H1 (cell line): ENCODE measurements around the gene ZNF74.

Source experiments
- CTCF ChIP-seq, 3 experiments: IDR thresholded peaks; 1 replicate in 2 of 3; 2 replicates in 1 of 3; pipeline versions ENCODE4 v1.5.1 to v1.6.1; 2011; ENCODE audit warnings: low read length in 3 of 3, mild to moderate bottlenecking in 3 of 3, inconsistent platforms in 2 of 3, low read depth in 1 of 3, moderate library complexity in 1 of 3; ENCODE audit not compliant: insufficient read depth in 1 of 3; ENCODE audit errors: control extremely low read depth in 1 of 3
- EP300 ChIP-seq, 2 experiments: IDR thresholded peaks; 1 replicate in 1 of 2; 2 replicates in 1 of 2; pipeline ENCODE4 v1.6.1; 2011 to 2012; ENCODE audit warnings: low read depth in 2 of 2, low read length in 2 of 2, mild to moderate bottlenecking in 2 of 2, borderline replicate concordance in 1 of 2, inconsistent platforms in 1 of 2, moderate library complexity in 1 of 2
- EZH2 ChIP-seq: fragments of 200-600 bp; sonication (generic); IDR thresholded peaks from 2 replicates; pipeline ENCODE4 v1.7.1; 2012; ENCODE audit warnings: low read depth, mild to moderate bottlenecking, moderate library complexity, low read length, inconsistent platforms; ENCODE audit not compliant: severe bottlenecking
- HDAC6 ChIP-seq: IDR thresholded peaks from one replicate; pipeline ENCODE4 v1.7.1; 2012; ENCODE audit warnings: low read depth, mild to moderate bottlenecking, inconsistent platforms, low read length, moderate library complexity
- JUND ChIP-seq: IDR thresholded peaks from 2 replicates; pipeline ENCODE4 v1.6.1; 2011; ENCODE audit warnings: mild to moderate bottlenecking, improper control_type of control experiment, low read length
- MAX ChIP-seq: IDR thresholded peaks from 2 replicates; pipeline ENCODE4 v1.6.1; 2012; ENCODE audit warnings: inconsistent platforms
- POLR2A ChIP-seq, 2 experiments: IDR thresholded peaks; 1 replicate in 1 of 2; 2 replicates in 1 of 2; pipeline ENCODE4 v1.6.1; 2011; ENCODE audit warnings: low read depth in 2 of 2, low read length in 2 of 2, mild to moderate bottlenecking in 2 of 2; ENCODE audit errors: control extremely low read depth in 1 of 2
- POLR2AphosphoS5 ChIP-seq: IDR thresholded peaks from 2 replicates; pipeline ENCODE4 v1.6.1; 2011; ENCODE audit warnings: low read depth, low read length
- RFX5 ChIP-seq: IDR thresholded peaks from 2 replicates; pipeline ENCODE4 v1.6.1; 2011; ENCODE audit warnings: low read depth, low read length, improper control_type of control experiment, borderline replicate concordance
- RNF2 ChIP-seq: fragments of 200-900, 300-1000 bp; sonication (generic); IDR thresholded peaks from 2 replicates; pipeline ENCODE4 v1.7.1; 2016; ENCODE audit warnings: borderline replicate concordance, low read depth, mild to moderate bottlenecking, antibody characterized with exemption, low read length; ENCODE audit not compliant: poor library complexity, severe bottlenecking; ENCODE audit errors: missing control alignments
- SIN3A ChIP-seq, 2 experiments: IDR thresholded peaks in 1 of 2; conservative IDR thresholded peaks in 1 of 2; 2 replicates each; pipeline ENCODE4 v1.6.1; 2011 to 2012; ENCODE audit warnings: low read length in 2 of 2, improper control_type of control experiment in 1 of 2, low read depth in 1 of 2, mild to moderate bottlenecking in 1 of 2
- SP2 ChIP-seq: IDR thresholded peaks from 2 replicates; pipeline ENCODE4 v1.6.1; 2012; ENCODE audit warnings: mild to moderate bottlenecking, low read length, inconsistent platforms
- SP4 ChIP-seq: IDR thresholded peaks from 2 replicates; pipeline ENCODE4 v1.6.1; 2012; ENCODE audit warnings: low read length, inconsistent platforms
- TAF1 ChIP-seq: IDR thresholded peaks from 2 replicates; pipeline ENCODE4 v1.6.1; 2011; ENCODE audit warnings: mild to moderate bottlenecking, low read depth, low read length

GRCh38 chr22:20401376-20402014, 7.5 kb downstream of the ZNF74 start:
- TF ChIP-seq POLR2A (IDR thresholded peaks at IDR 0.05; ENCODE audit: control extremely low read depth in 1 of 2, low read depth in 2 of 2, low read length in 2 of 2): no peak
- no peak for TF ChIP-seq RNF2
- TF ChIP-seq EZH2: no peak
- TF ChIP-seq CTCF (IDR thresholded peaks at IDR 0.05; ENCODE audit: control extremely low read depth in 1 of 3, insufficient read depth in 1 of 3, low read depth in 1 of 3, low read length in 3 of 3): no peak
- no peak for TF ChIP-seq POLR2AphosphoS5
- no peak for TF ChIP-seq EP300 (IDR thresholded peaks at IDR 0.05; ENCODE audit: borderline replicate concordance in 1 of 2, low read depth in 2 of 2, low read length in 2 of 2)
- TF ChIP-seq MAX: no peak
- no peak for TF ChIP-seq SP2
- TF ChIP-seq TAF1: no peak
- no peak for TF ChIP-seq HDAC6
- TF ChIP-seq SP4: no peak
- TF ChIP-seq JUND: no peak
- no peak for TF ChIP-seq RFX5
- TF ChIP-seq SIN3A (conservative IDR thresholded peaks at IDR 0.05 in 1 of 2, IDR thresholded peaks at IDR 0.05 in 1 of 2; ENCODE audit: low read depth in 1 of 2, low read length in 2 of 2): no peak
